ENCODE data around the gene MADCAM1. TPM values are rescaled to one million over a fixed set of nuclear protein-coding genes. Genes with fewer than 3 reads are reported as not detected.

Gene MADCAM1
- total RNA-seq, 1 donor from 2014 or later = not detected

GRCh38 chr19:512547-513365, 16.5 kb downstream of the MADCAM1 start:
- H3K36me3 ChIP-seq = peaks cover 4 to 6% of the 10 kb centered on the region in 2 donors
- H3K4me1 ChIP-seq = peaks cover 0 to 9% of the 10 kb centered on the region in 2 donors
- no peaks in the 10 kb centered on the region for H3K27me3 ChIP-seq
- no peak overlapping the region for H3K27ac ChIP-seq
- TF ChIP-seq, protein P1, sequence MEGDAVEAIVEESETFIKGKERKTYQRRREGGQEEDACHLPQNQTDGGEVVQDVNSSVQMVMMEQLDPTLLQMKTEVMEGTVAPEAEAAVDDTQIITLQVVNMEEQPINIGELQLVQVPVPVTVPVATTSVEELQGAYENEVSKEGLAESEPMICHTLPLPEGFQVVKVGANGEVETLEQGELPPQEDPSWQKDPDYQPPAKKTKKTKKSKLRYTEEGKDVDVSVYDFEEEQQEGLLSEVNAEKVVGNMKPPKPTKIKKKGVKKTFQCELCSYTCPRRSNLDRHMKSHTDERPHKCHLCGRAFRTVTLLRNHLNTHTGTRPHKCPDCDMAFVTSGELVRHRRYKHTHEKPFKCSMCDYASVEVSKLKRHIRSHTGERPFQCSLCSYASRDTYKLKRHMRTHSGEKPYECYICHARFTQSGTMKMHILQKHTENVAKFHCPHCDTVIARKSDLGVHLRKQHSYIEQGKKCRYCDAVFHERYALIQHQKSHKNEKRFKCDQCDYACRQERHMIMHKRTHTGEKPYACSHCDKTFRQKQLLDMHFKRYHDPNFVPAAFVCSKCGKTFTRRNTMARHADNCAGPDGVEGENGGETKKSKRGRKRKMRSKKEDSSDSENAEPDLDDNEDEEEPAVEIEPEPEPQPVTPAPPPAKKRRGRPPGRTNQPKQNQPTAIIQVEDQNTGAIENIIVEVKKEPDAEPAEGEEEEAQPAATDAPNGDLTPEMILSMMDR (IDR thresholded peaks at IDR 0.05) = no peak
- H3K9me3 ChIP-seq = no peaks in the 10 kb centered on the region
- intact Hi-C loops (cut with DNase I) = no loop called here
- no peak for DNase-seq (ENCODE audit: low spot score in 2 of 2)
- H3K4me3 ChIP-seq = no peak overlapping the region

DNA sequence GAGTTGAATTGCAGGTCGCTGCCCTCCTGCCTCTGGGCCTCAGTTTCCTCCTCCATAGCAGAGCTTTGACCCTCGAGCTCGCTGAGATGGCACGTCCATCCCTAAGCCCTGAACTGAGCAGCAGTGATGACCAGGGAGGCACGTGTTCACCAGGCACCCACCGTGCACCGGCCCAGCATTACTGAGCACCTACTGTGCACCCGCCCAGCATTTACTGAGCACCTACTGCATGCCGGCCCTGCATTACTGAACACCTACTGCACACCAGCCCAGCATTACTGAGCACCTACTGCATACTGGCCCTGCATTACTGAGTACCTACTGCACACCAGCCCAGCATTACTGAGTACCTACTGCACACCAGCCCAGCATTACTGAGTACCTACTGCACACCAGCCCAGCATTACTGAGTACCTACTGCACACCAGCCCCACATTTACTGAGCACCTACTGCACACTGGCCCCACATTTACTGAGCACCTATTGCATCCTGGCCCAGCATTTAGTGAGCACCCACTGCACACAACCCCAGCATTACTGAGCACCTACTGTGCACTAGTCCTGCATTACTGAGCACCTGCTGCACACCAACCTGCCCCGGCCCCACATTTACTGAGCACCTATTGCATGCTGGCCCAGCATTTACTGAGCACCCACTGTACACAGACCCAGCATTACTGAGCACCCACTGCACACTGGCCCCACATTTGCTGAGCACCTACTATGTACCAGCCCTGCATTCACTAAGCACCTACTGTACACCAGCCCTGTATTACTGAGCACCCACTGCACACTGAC, 17.3 kb downstream of the MADCAM1 start:
- intact Hi-C loops (cut with DNase I) = no loop called here
- no peak for DNase-seq (ENCODE audit: low spot score in 2 of 2)
- Histone ChIP-seq H3K9me3 (no peaks in the 10 kb centered on the region), H3K27ac (no peak overlapping the region), H3K4me3 (no peak overlapping the region), H3K4me1 (peaks cover 0 to under 1% of the 10 kb centered on the region in 2 donors), H3K27me3 (no peaks in the 10 kb centered on the region), H3K36me3 (peaks cover 4 to 6% of the 10 kb centered on the region in 2 donors)
- TF ChIP-seq, protein P1 (IDR thresholded peaks at IDR 0.05) = no peak

GRCh38 chr19:514166-514663, 17.9 kb downstream of the MADCAM1 start:
- H3K36me3 ChIP-seq = peaks cover 6% of the 10 kb centered on the region in 2 donors
- no peaks in the 10 kb centered on the region for H3K9me3 ChIP-seq
- intact Hi-C loops (cut with DNase I) = no loop called here
- TF ChIP-seq, protein P1 (IDR thresholded peaks at IDR 0.05) = no peak
- no peak overlapping the region for H3K4me3 ChIP-seq
- H3K4me1 ChIP-seq = no peaks in the 10 kb centered on the region
- H3K27ac ChIP-seq = no peak overlapping the region
- DNase-seq (ENCODE audit: low spot score in 2 of 2) = no peak
- H3K27me3 ChIP-seq = no peaks in the 10 kb centered on the region

GRCh38 chr19:517721-518597, 21.7 kb downstream of the MADCAM1 start:
- Histone ChIP-seq H3K9me3 (no peaks in the 10 kb centered on the region), H3K27ac (no peak overlapping the region), H3K4me1 (no peaks in the 10 kb centered on the region), H3K27me3 (no peaks in the 10 kb centered on the region), H3K4me3 (no peak overlapping the region), H3K36me3 (peaks cover 10 to 16% of the 10 kb centered on the region in 2 donors)
- TF ChIP-seq, protein P1 (IDR thresholded peaks at IDR 0.05) = no peak
- DNase-seq (ENCODE audit: low spot score in 2 of 2) = no peak
- intact Hi-C loops (cut with DNase I) = no loop called here

DNA sequence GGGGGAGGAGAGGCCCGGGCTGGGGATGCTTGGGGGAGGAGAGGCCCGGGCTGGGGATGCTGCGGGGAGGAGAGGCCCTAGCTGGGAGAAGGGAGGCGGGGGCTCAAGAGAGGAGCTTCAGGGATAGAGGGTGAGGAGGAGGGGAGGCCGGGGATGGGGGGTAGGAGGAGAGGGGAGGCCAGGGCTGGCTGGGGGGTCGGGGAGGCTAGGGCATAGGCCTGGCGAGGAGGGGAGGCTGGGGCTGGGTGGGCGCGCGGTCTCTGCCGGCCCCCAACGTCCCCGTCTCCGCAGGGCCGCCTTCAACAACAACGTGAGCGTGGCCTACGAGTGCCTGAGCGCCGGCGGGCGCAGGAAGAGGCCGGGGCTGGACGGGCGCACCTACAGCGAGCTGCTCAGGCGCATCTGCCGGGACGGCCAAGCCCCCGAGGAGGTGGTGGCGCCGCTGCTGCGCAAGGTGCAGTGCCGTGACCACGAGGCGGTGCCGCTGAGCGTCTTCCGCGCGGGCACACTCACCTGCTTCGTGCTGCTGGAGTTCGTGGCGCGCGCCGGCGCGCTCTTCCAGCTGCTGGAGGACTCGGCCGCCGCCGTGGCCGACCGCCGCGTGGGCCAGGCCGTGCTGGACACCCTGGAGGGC, 22.4 kb downstream of the MADCAM1 start:
- no peak overlapping the region for H3K27ac ChIP-seq
- DNase-seq (ENCODE audit: low spot score in 2 of 2) = no peak

More for the DNA sequence above, 22.4 kb downstream of the MADCAM1 start:
- Histone ChIP-seq H3K36me3 (peaks cover 10 to 16% of the 10 kb centered on the region in 2 donors), H3K27me3 (no peaks in the 10 kb centered on the region), H3K4me1 (no peaks in the 10 kb centered on the region), H3K9me3 (no peaks in the 10 kb centered on the region), H3K4me3 (no peak overlapping the region)
- intact Hi-C loops (cut with DNase I) = no loop called here
- TF ChIP-seq, protein P1 (IDR thresholded peaks at IDR 0.05) = no peak

All from ascending aorta (tissue), 2 donors.